ENCODE data around the gene POU2F2.

POU2F2 gene

GRCh38 chr19:42086770-42087550 lies 45.3 kb downstream of the POU2F2 start:
- no peaks in the 10 kb centered on the region for H3K27me3 ChIP-seq (ENCODE audit: control insufficient read depth, insufficient read depth, low read length)

GRCh38 chr19:42086188-42086736 lies 46.0 kb downstream of the POU2F2 start:
- Histone ChIP-seq H3K27me3 (ENCODE audit: control insufficient read depth, insufficient read depth, low read length) (no peaks in the 10 kb centered on the region), H3K79me2 (no peaks in the 10 kb centered on the region), H3K9ac (no peak overlapping the region), H2AFZ (no peak overlapping the region), H3K9me3 (ENCODE audit: control insufficient read depth, low read length) (no peaks in the 10 kb centered on the region), H3K4me1 (peaks cover 4% of the 10 kb centered on the region), H3K4me2 (ENCODE audit: low read length) (no peak overlapping the region), H3K4me3 (ENCODE audit: low read depth, low read length) (no peak overlapping the region), H3K36me3 (ENCODE audit: control insufficient read depth, insufficient read depth, low read length) (no peaks in the 10 kb centered on the region), H3K27ac (no peak overlapping the region)
- no peak for TF ChIP-seq CTCF (IDR thresholded peaks at IDR 0.05)

More at GRCh38 chr19:42086770-42087550, 45.3 kb downstream of the POU2F2 start:
- Histone ChIP-seq H2AFZ (no peak overlapping the region), H3K36me3 (ENCODE audit: control insufficient read depth, insufficient read depth, low read length) (no peaks in the 10 kb centered on the region), H3K9me3 (ENCODE audit: control insufficient read depth, low read length) (no peaks in the 10 kb centered on the region), H3K4me3 (ENCODE audit: low read depth, low read length) (no peak overlapping the region), H3K27ac (no peak overlapping the region), H3K4me1 (peaks cover under 1% of the 10 kb centered on the region), H3K79me2 (no peaks in the 10 kb centered on the region), H3K4me2 (ENCODE audit: low read length) (no peak overlapping the region), H3K9ac (no peak overlapping the region)
- TF ChIP-seq CTCF (IDR thresholded peaks at IDR 0.05): no peak

GRCh38 chr19:42083537-42083936 lies 48.7 kb downstream of the POU2F2 start:
- Histone ChIP-seq H3K4me2 (ENCODE audit: low read length) (no peak overlapping the region), H3K4me3 (ENCODE audit: low read depth, low read length) (no peak overlapping the region), H3K4me1 (peaks cover 4% of the 10 kb centered on the region), H3K27ac (no peak overlapping the region), H3K9me3 (ENCODE audit: control insufficient read depth, low read length) (no peaks in the 10 kb centered on the region), H3K27me3 (ENCODE audit: control insufficient read depth, insufficient read depth, low read length) (no peaks in the 10 kb centered on the region), H3K79me2 (no peaks in the 10 kb centered on the region), H3K9ac (no peak overlapping the region), H3K36me3 (ENCODE audit: control insufficient read depth, insufficient read depth, low read length) (no peaks in the 10 kb centered on the region), H2AFZ (no peak overlapping the region)
- TF ChIP-seq CTCF (IDR thresholded peaks at IDR 0.05): no peak

GRCh38 chr19:42081584-42082203 lies 50.6 kb downstream of the POU2F2 start:
- H2AFZ ChIP-seq: no peak overlapping the region
- TF ChIP-seq CTCF (IDR thresholded peaks at IDR 0.05): peak; percentile 43
- no peak overlapping the region for H3K9ac ChIP-seq
- H3K4me3 ChIP-seq (ENCODE audit: low read depth, low read length): no peak overlapping the region
- H3K4me1 ChIP-seq: peaks cover 11% of the 10 kb centered on the region
- H3K36me3 ChIP-seq (ENCODE audit: control insufficient read depth, insufficient read depth, low read length): no peaks in the 10 kb centered on the region
- H3K4me2 ChIP-seq (ENCODE audit: low read length): no peak overlapping the region
- peak overlapping the region; percentile 20 for H3K27ac ChIP-seq
- H3K27me3 ChIP-seq (ENCODE audit: control insufficient read depth, insufficient read depth, low read length): no peaks in the 10 kb centered on the region
- H3K9me3 ChIP-seq (ENCODE audit: control insufficient read depth, low read length): no peaks in the 10 kb centered on the region
- peaks cover 4% of the 10 kb centered on the region for H3K79me2 ChIP-seq
